Tibial nerve (tissue), 4 donors: ENCODE results near the gene TMEM106B. TPM values are rescaled to one million over a fixed set of nuclear protein-coding genes. Genes with fewer than 3 reads are reported as not detected.
"Not testable (repeated sequence)": the region's sequence is repeated elsewhere in the genome, so short reads cannot be mapped to it uniquely, and the experiment has no call there.

Source experiments
- DNase-seq, 2 donors: peaks; one replicate each; pipeline ENCODE4 v3.0.0-alpha.2; 2019; ENCODE audit warnings: low spot score in 2 of 2
- H3K27ac ChIP-seq, 4 donors: fragments of 200-600 bp; sonication (generic) in 3 of 4; one replicate each; pipeline ENCODE4 v1.5.1; 2017 to 2019; ENCODE audit warnings: mild to moderate bottlenecking in 1 of 4
- H3K27me3 ChIP-seq, 2 donors: fragments of 200-600 bp; sonication (generic) in 1 of 2; one replicate each; pipeline versions ENCODE4 v1.5.1 to v1.6.0; 2017 to 2019
- H3K36me3 ChIP-seq, 3 donors: fragments of 200-600 bp; sonication (generic); one replicate each; pipeline ENCODE4 v1.5.1; 2018 to 2019
- H3K4me1 ChIP-seq, 4 donors: fragments of 200-600 bp; sonication (generic) in 3 of 4; one replicate each; pipeline ENCODE4 v1.5.1; 2017 to 2019
- H3K4me3 ChIP-seq, 4 donors: fragments of 200-600 bp; sonication (generic) in 3 of 4; one replicate each; pipeline ENCODE4 v1.5.1; 2017 to 2019; ENCODE audit warnings: mild to moderate bottlenecking in 1 of 4, moderate library complexity in 1 of 4
- H3K9me3 ChIP-seq, 4 donors: fragments of 200-600 bp; sonication (generic) in 3 of 4; one replicate each; pipeline ENCODE4 v1.5.1; 2017 to 2019
- CTCF ChIP-seq, 5 experiments: fragments of 200-600 bp in 3 of 5; fragments of 450-650 bp in 2 of 5; sonication (generic) in 3 of 5; IDR thresholded peaks; one replicate each; pipeline ENCODE4 v1.5.1; 2016 to 2019; ENCODE audit warnings: antibody characterized with exemption in 5 of 5, mild to moderate bottlenecking in 3 of 5, moderate library complexity in 2 of 5
- EP300 ChIP-seq, 2 donors: sonication (generic); formaldehyde crosslinking; IDR thresholded peaks; one replicate each; pipeline ENCODE4 v1.6.1; 2017; ENCODE audit warnings: antibody characterized with exemption in 2 of 2, mild to moderate bottlenecking in 1 of 2
- POLR2A ChIP-seq, 2 donors: fragments of 450-650 bp; IDR thresholded peaks; one replicate each; pipeline ENCODE4 v1.6.1; 2017; ENCODE audit warnings: antibody characterized with exemption in 2 of 2, mild to moderate bottlenecking in 2 of 2, moderate library complexity in 2 of 2
- WGBS, 2 donors: methylation state at CpG; one replicate each; pipeline ENCODE4 v1.1.5; 2018; 5-methylcytosine and 5-hydroxymethylcytosine counted together
- total RNA-seq, 4 donors: library from RNA; depleted of rRNA; stranded (reverse); fragments of >200 nt; gene quantifications; one replicate each; pipeline ENCODE4 v1.1.0, GENCODE V29; 2016

The TMEM106B gene
- 10 to 100 TPM; 22.2 to 57.1 (median 47.5) TPM for total RNA-seq

GRCh38 chr7:12211054-12211710 lies at the start of gene TMEM106B:
TMEM106B (plus strand) TSS chr7:12211294; CDS start chr7:12214811, 3,517 bp downstream.
- peak in 2 of 5 experiments; percentile 39 to 57 for TF ChIP-seq CTCF (IDR thresholded peaks at IDR 0.05)
- peak; percentile 77 to 95 for TF ChIP-seq POLR2A (IDR thresholded peaks at IDR 0.05)
- peak; percentile 77 to 99 for TF ChIP-seq EP300 (IDR thresholded peaks at IDR 0.05)
- no peaks in the 10 kb centered on the region for H3K9me3 ChIP-seq
- peaks cover 0 to 23% (median 3%) of the 10 kb centered on the region in 4 donors for H3K4me1 ChIP-seq
- H3K27ac ChIP-seq: peak within 1 kb of the TSS; percentile 92 to 97 (median 94)
- H3K4me3 ChIP-seq: peak within 1 kb of the TSS; percentile 80 to 96 (median 90)
- peak; percentile 92 to 93 for DNase-seq
- H3K36me3 ChIP-seq: peaks cover 0 to 11% (median 0%) of the 10 kb centered on the region in 3 donors
- no peaks in the 10 kb centered on the region for H3K27me3 ChIP-seq
- WGBS, 2 donors: 0% methylated on average over 25 to 57 of the region's 62 CpGs

- TF ChIP-seq CTCF (IDR thresholded peaks at IDR 0.05) (no peak), EP300 (IDR thresholded peaks at IDR 0.05) (no peak), POLR2A (IDR thresholded peaks at IDR 0.05) (no peak)
- Histone ChIP-seq H3K27ac (no peak overlapping the region), H3K36me3 (no peaks in the 10 kb centered on the region), H3K27me3 (no peaks in the 10 kb centered on the region), H3K4me3 (no peak overlapping the region), H3K9me3 (peaks cover 0 to 16% (median 1%) of the 10 kb centered on the region in 4 donors), H3K4me1 (no peaks in the 10 kb centered on the region)
- no peak for DNase-seq
- WGBS, 2 donors: 63 to 66% methylated on average over 5 of the region's 5 CpGs
Observed at GRCh38 chr7:12162415-12163113, 48.5 kb upstream of the TMEM106B start.

GRCh38 chr7:12168065-12168464 lies 43.0 kb upstream of the TMEM106B start:
- not testable (repeated sequence) for H3K4me1 ChIP-seq, H3K27me3 ChIP-seq, H3K27ac ChIP-seq, H3K36me3 ChIP-seq, H3K4me3 ChIP-seq, DNase-seq
- H3K9me3 ChIP-seq: peaks cover 0 to 16% (median 1%) of the 10 kb centered on the region in 4 donors
- WGBS, 2 donors: 90 to 91% methylated on average over 3 of the region's 3 CpGs

- DNase-seq: not testable (repeated sequence)
Observed at GRCh38 chr7:12169981-12170820, 40.9 kb upstream of the TMEM106B start.

GRCh38 chr7:12173671-12174070 lies 37.4 kb upstream of the TMEM106B start:
- no peak for DNase-seq
- no peaks in the 10 kb centered on the region for H3K4me1 ChIP-seq
- TF ChIP-seq EP300 (IDR thresholded peaks at IDR 0.05) (no peak), POLR2A (IDR thresholded peaks at IDR 0.05) (no peak), CTCF (IDR thresholded peaks at IDR 0.05) (no peak)
- 69 to 78% methylated on average over 2 of the region's 2 CpGs for WGBS, 2 donors
- no peaks in the 10 kb centered on the region for H3K27me3 ChIP-seq
- H3K9me3 ChIP-seq: no peaks in the 10 kb centered on the region
- H3K4me3 ChIP-seq: no peak overlapping the region
- no peaks in the 10 kb centered on the region for H3K36me3 ChIP-seq
- no peak overlapping the region for H3K27ac ChIP-seq

More at GRCh38 chr7:12169981-12170820, 40.9 kb upstream of the TMEM106B start:
- not testable (repeated sequence) for H3K27me3 ChIP-seq, H3K4me1 ChIP-seq, H3K36me3 ChIP-seq, H3K27ac ChIP-seq, H3K4me3 ChIP-seq
- peaks cover 0 to 16% (median 0%) of the 10 kb centered on the region in 4 donors for H3K9me3 ChIP-seq
- WGBS, 2 donors: 70 to 97% methylated on average over 3 to 6 of the region's 6 CpGs
